NT2/D1 (cell line): ENCODE measurements around the gene CCDC177.

Experiments
- SUZ12 ChIP-seq: IDR thresholded peaks from 2 replicates; pipeline ENCODE4 v1.6.1; 2011; ENCODE audit not compliant: insufficient read length, insufficient read depth; ENCODE audit errors: extremely low read depth
- YY1 ChIP-seq: IDR thresholded peaks from 2 replicates; pipeline ENCODE4 v1.6.1; 2011; ENCODE audit not compliant: insufficient read length, insufficient read depth
- ZNF274 ChIP-seq: IDR thresholded peaks from 2 replicates; pipeline ENCODE4 v1.6.1; 2011; ENCODE audit warnings: mild to moderate bottlenecking, low read depth, low read length

DNA sequence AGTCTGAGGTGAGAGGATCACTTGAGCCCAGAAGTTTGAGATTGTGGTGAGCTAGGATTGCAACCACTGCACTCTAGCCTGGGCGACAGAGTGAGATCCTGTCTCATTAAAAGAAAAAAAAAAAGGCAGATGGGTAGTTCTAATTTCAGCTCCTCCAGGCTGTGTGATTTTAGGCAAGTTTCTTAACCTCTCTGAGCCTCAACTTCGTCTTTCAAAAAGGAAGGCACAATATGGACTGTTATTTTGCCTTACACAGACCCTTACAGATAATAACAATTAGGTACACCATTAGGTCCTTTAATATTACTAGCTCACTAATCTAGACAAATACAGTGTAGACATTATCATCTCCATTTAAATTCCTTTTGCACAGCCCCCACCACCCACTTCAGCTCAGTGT is 4.8 kb upstream of the CCDC177 start:
- TF ChIP-seq YY1 = no peak
- TF ChIP-seq ZNF274 = no peak
- no peak for TF ChIP-seq SUZ12
